C4-2B (cell line): ENCODE measurements around the gene NODAL.

Experiments used
- ZFX ChIP-seq: fragments of 450-650 bp; IDR thresholded peaks from 2 replicates; pipeline ENCODE4 v1.6.1; 2017
- TF ChIP-seq, protein P1 (sequence below): fragments of 450-650 bp; conservative IDR thresholded peaks from 2 replicates; pipeline ENCODE4 v1.5.1; 2017; ENCODE audit warnings: mild to moderate bottlenecking

DNA sequence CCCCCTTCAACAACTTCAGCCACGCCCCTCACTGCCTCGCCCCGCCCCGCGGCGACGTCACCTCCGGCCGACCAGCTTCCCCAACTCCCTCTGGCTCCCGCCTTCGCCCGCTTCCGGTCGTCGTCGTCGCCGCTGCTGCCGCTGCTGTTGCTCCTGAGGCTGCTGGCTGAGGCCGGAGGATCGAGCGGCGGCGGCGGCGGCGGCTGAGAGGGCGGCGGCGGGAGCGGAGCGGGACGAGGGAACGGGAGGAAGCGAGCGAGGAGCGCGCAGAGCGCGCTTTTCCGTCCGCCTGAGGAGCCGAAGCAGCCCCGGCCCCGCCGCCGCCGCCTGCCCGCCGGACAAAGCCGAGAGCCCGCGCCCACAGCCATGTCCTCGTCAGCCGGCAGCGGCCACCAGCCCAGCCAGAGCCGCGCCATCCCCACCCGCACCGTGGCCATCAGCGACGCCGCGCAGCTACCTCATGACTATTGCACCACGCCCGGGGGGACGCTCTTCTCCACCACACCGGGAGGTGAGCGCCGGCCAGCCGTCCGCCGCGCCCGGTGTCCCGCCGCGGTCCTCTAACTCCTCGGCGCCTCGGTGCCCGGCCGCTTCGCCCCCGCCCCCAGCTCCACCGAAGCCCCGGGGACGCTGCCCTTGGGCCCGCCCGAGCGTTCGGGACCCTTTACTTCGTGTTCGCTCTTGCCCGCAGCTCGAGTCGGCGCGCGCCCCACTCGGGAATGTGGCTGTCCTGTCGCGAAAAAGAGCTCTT lies 37.3 kb downstream of the NODAL start, which contains the start of gene EIF4EBP2:
- TF ChIP-seq, protein P1, sequence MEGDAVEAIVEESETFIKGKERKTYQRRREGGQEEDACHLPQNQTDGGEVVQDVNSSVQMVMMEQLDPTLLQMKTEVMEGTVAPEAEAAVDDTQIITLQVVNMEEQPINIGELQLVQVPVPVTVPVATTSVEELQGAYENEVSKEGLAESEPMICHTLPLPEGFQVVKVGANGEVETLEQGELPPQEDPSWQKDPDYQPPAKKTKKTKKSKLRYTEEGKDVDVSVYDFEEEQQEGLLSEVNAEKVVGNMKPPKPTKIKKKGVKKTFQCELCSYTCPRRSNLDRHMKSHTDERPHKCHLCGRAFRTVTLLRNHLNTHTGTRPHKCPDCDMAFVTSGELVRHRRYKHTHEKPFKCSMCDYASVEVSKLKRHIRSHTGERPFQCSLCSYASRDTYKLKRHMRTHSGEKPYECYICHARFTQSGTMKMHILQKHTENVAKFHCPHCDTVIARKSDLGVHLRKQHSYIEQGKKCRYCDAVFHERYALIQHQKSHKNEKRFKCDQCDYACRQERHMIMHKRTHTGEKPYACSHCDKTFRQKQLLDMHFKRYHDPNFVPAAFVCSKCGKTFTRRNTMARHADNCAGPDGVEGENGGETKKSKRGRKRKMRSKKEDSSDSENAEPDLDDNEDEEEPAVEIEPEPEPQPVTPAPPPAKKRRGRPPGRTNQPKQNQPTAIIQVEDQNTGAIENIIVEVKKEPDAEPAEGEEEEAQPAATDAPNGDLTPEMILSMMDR, result no peak
- TF ChIP-seq ZFX, result 0 out of 2 replicates have a peak, but pooled peaks have one; percentile 31
